Measurements from ENCODE around the gene KCNJ2. TPM values are rescaled to one million over a fixed set of nuclear protein-coding genes. Genes with fewer than 3 reads are reported as not detected.

The KCNJ2 gene
- total and polyA plus RNA-seq, 9 donors = 0.97 to 3.8 (median 2.1) TPM

DNA sequence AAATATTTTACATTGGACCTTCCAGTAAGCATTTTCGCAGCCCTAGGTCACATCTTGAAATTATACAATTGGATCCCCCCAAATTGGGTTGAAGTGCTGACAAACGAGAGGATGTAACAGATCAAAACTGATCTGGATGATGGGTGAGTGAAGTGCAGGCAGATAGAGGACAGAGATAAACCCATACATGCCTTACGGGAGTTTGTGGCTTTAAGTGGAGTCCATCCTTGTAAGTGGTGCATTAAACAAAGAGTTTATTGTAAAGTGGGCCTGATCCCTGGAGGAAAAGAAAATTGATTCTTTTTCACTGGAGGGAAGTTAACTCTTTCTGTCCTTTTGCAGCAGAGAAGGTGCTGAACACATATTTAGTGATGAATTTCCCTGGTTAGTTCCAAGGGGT is 39.0 kb upstream of the KCNJ2 start:
- H3K4me1 ChIP-seq (ENCODE audit: insufficient read depth) = no peaks in the 10 kb centered on the region
- intact Hi-C loops (cut with DNase I) = no loop called here
- DNase-seq = no peak
- H3K27me3 ChIP-seq = no peaks in the 10 kb centered on the region
- H3K4me3 ChIP-seq = no peak overlapping the region
- WGBS, 3 donors = 89 to 97% (median 89%) methylated on average over 3 of the region's 3 CpGs
- no peak overlapping the region for H3K27ac ChIP-seq
- no peaks in the 10 kb centered on the region for H3K36me3 ChIP-seq
- H3K9me3 ChIP-seq = no peaks in the 10 kb centered on the region
- TF ChIP-seq POLR2A (IDR thresholded peaks at IDR 0.05) (no peak), EP300 (IDR thresholded peaks at IDR 0.05) (no peak)
- TF ChIP-seq, protein P1, sequence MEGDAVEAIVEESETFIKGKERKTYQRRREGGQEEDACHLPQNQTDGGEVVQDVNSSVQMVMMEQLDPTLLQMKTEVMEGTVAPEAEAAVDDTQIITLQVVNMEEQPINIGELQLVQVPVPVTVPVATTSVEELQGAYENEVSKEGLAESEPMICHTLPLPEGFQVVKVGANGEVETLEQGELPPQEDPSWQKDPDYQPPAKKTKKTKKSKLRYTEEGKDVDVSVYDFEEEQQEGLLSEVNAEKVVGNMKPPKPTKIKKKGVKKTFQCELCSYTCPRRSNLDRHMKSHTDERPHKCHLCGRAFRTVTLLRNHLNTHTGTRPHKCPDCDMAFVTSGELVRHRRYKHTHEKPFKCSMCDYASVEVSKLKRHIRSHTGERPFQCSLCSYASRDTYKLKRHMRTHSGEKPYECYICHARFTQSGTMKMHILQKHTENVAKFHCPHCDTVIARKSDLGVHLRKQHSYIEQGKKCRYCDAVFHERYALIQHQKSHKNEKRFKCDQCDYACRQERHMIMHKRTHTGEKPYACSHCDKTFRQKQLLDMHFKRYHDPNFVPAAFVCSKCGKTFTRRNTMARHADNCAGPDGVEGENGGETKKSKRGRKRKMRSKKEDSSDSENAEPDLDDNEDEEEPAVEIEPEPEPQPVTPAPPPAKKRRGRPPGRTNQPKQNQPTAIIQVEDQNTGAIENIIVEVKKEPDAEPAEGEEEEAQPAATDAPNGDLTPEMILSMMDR (IDR thresholded peaks at IDR 0.05) = no peak

DNA sequence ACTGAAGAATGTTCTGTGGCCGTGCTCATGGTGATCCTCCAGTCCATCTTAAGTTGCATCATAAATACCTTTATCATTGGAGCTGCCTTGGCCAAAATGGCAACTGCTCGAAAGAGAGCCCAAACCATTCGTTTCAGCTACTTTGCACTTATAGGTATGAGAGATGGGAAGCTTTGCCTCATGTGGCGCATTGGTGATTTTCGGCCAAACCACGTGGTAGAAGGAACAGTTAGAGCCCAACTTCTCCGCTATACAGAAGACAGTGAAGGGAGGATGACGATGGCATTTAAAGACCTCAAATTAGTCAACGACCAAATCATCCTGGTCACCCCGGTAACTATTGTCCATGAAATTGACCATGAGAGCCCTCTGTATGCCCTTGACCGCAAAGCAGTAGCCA is 36.8 kb upstream of the KCNJ2 start:
- intact Hi-C loops (cut with DNase I) = no loop called here
- Histone ChIP-seq H3K27ac (no peak overlapping the region), H3K4me1 (ENCODE audit: insufficient read depth) (peaks cover 4% of the 10 kb centered on the region), H3K27me3 (no peaks in the 10 kb centered on the region), H3K36me3 (no peaks in the 10 kb centered on the region), H3K9me3 (no peaks in the 10 kb centered on the region), H3K4me3 (no peak overlapping the region)
- 96 to 98% (median 96%) methylated on average over 11 of the region's 11 CpGs for WGBS, 3 donors
- no peak for DNase-seq
- TF ChIP-seq POLR2A (IDR thresholded peaks at IDR 0.05) = no peak

GRCh38 chr17:70134042-70134441 is 35.3 kb upstream of the KCNJ2 start:
- intact Hi-C loops (cut with DNase I) = no loop called here
- WGBS, 3 donors = 84 to 87% (median 87%) methylated on average over 8 of the region's 8 CpGs
- TF ChIP-seq, protein P1 (IDR thresholded peaks at IDR 0.05) = no peak
- no peak for TF ChIP-seq EP300 (IDR thresholded peaks at IDR 0.05)
- TF ChIP-seq POLR2A (IDR thresholded peaks at IDR 0.05) = no peak

GRCh38 chr17:70134777-70135176 is 34.6 kb upstream of the KCNJ2 start:
- intact Hi-C loops (cut with DNase I) = no loop called here
- no peak for DNase-seq
- H3K27ac ChIP-seq = no peak overlapping the region
- H3K4me1 ChIP-seq (ENCODE audit: insufficient read depth) = peaks cover 8% of the 10 kb centered on the region
- no peaks in the 10 kb centered on the region for H3K36me3 ChIP-seq
- TF ChIP-seq EP300 (IDR thresholded peaks at IDR 0.05) (no peak), POLR2A (IDR thresholded peaks at IDR 0.05) (no peak)
- TF ChIP-seq, protein P1 (IDR thresholded peaks at IDR 0.05) = no peak
- H3K4me3 ChIP-seq = no peak overlapping the region
- no peaks in the 10 kb centered on the region for H3K9me3 ChIP-seq
- WGBS, 3 donors = 45 to 79% (median 58%) methylated on average over 1 of the region's 1 CpG
- no peaks in the 10 kb centered on the region for H3K27me3 ChIP-seq

More at GRCh38 chr17:70134042-70134441, 35.3 kb upstream of the KCNJ2 start:
- no peaks in the 10 kb centered on the region for H3K36me3 ChIP-seq
- no peaks in the 10 kb centered on the region for H3K9me3 ChIP-seq
- DNase-seq = no peak
- H3K27ac ChIP-seq = no peak overlapping the region
- H3K4me3 ChIP-seq = no peak overlapping the region
- no peaks in the 10 kb centered on the region for H3K27me3 ChIP-seq
- H3K4me1 ChIP-seq (ENCODE audit: insufficient read depth) = peaks cover 8% of the 10 kb centered on the region

DNA sequence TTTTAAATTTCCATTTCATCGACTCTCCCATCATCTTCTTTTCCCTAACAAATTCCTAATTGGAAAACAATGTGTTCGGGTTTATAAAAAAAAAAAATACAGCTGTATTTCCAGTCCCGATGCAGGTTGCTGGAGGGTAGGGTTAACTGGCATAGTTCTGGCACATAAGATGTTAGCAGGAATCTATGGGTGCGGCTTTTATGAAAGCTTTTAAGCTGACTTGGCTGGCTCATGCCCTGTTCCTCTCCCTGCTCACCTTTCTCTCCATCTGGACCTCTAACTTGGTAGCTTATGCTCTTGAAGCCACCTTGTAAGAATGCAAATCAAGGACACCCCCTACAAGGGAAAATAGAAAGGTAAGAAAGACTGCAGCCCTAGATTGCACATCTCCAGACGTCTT is 33.2 kb upstream of the KCNJ2 start:
- WGBS, 3 donors = 89 to 91% (median 89%) methylated on average over 5 of the region's 5 CpGs

More for the DNA sequence above, 33.2 kb upstream of the KCNJ2 start:
- TF ChIP-seq, protein P1 (IDR thresholded peaks at IDR 0.05) = no peak
- TF ChIP-seq POLR2A (IDR thresholded peaks at IDR 0.05) = no peak
- no peak for TF ChIP-seq EP300 (IDR thresholded peaks at IDR 0.05)
- DNase-seq = no peak
- Histone ChIP-seq H3K4me1 (ENCODE audit: insufficient read depth) (peaks cover 8% of the 10 kb centered on the region), H3K27ac (peak overlapping the region in 1 of 2 donors; percentile 76), H3K4me3 (no peak overlapping the region), H3K36me3 (no peaks in the 10 kb centered on the region), H3K9me3 (no peaks in the 10 kb centered on the region), H3K27me3 (no peaks in the 10 kb centered on the region)
- intact Hi-C loops (cut with DNase I) = no loop called here
